Muscle layer of colon (tissue), 2 donors: ENCODE results near the gene SPRR1A.

Experiments
- H3K27ac ChIP-seq: one replicate; pipeline ENCODE4 v1.7.0; 2013; ENCODE audit warnings: low read depth, mild to moderate bottlenecking, low read length, moderate library complexity
- H3K27me3 ChIP-seq, 2 donors: one replicate each; pipeline ENCODE4 v1.7.0; 2013; ENCODE audit warnings: low read length in 2 of 2, mild to moderate bottlenecking in 2 of 2; ENCODE audit not compliant: insufficient read depth in 2 of 2, control insufficient read depth in 1 of 2
- H3K36me3 ChIP-seq: one replicate; pipeline ENCODE4 v1.7.0; 2013; ENCODE audit warnings: mild to moderate bottlenecking, low read length; ENCODE audit not compliant: insufficient read depth
- H3K4me1 ChIP-seq: one replicate; pipeline ENCODE4 v1.7.0; 2013; ENCODE audit warnings: mild to moderate bottlenecking, low read length; ENCODE audit not compliant: insufficient read depth
- H3K4me3 ChIP-seq, 2 donors: one replicate each; pipeline ENCODE4 v1.7.0; 2013; ENCODE audit warnings: low read length in 2 of 2, low read depth in 1 of 2, mild to moderate bottlenecking in 1 of 2, moderate library complexity in 1 of 2
- H3K9ac ChIP-seq: one replicate; pipeline ENCODE4 v1.7.0; 2013; ENCODE audit warnings: low read length
- H3K9me3 ChIP-seq: one replicate; pipeline ENCODE4 v1.7.0; 2013; ENCODE audit warnings: mild to moderate bottlenecking, low read length
- donor health status: abdominal sarcoma.
- donor health status: Adenocarcinoma of cecum.

The SPRR1A gene

GRCh38 chr1:152976688-152977087 is 7.2 kb upstream of the SPRR1A start:
- H3K9me3 ChIP-seq, result no peaks in the 10 kb centered on the region
- H3K9ac ChIP-seq, result no peak overlapping the region
- no peak overlapping the region for H3K27ac ChIP-seq
- no peaks in the 10 kb centered on the region for H3K4me1 ChIP-seq
- no peaks in the 10 kb centered on the region for H3K36me3 ChIP-seq
- H3K4me3 ChIP-seq, result no peak overlapping the region
- H3K27me3 ChIP-seq, result no peaks in the 10 kb centered on the region

- H3K9ac ChIP-seq, result no peak overlapping the region
- H3K4me3 ChIP-seq, result no peak overlapping the region
- no peaks in the 10 kb centered on the region for H3K27me3 ChIP-seq
- no peaks in the 10 kb centered on the region for H3K4me1 ChIP-seq
- no peaks in the 10 kb centered on the region for H3K9me3 ChIP-seq
- no peaks in the 10 kb centered on the region for H3K36me3 ChIP-seq
- H3K27ac ChIP-seq, result no peak overlapping the region
Measured at GRCh38 chr1:152977614-152978013, 6.3 kb upstream of the SPRR1A start.

- Histone ChIP-seq H3K4me3 (no peak overlapping the region), H3K9ac (no peak overlapping the region), H3K36me3 (no peaks in the 10 kb centered on the region), H3K4me1 (no peaks in the 10 kb centered on the region), H3K9me3 (no peaks in the 10 kb centered on the region), H3K27ac (no peak overlapping the region), H3K27me3 (no peaks in the 10 kb centered on the region)
Measured at GRCh38 chr1:152980676-152981075, 3.2 kb upstream of the SPRR1A start.

GRCh38 chr1:152981146-152981871 is 2.6 kb upstream of the SPRR1A start:
- Histone ChIP-seq H3K36me3 (no peaks in the 10 kb centered on the region), H3K9me3 (no peaks in the 10 kb centered on the region), H3K9ac (no peak overlapping the region), H3K27ac (no peak overlapping the region), H3K27me3 (no peaks in the 10 kb centered on the region), H3K4me3 (no peak overlapping the region), H3K4me1 (no peaks in the 10 kb centered on the region)

GRCh38 chr1:152982076-152982475 is 1.8 kb upstream of the SPRR1A start:
- H3K27me3 ChIP-seq, result no peaks in the 10 kb centered on the region
- no peaks in the 10 kb centered on the region for H3K4me1 ChIP-seq
- no peak overlapping the region for H3K4me3 ChIP-seq
- H3K27ac ChIP-seq, result no peak overlapping the region
- H3K9me3 ChIP-seq, result no peaks in the 10 kb centered on the region
- H3K9ac ChIP-seq, result no peak overlapping the region
- H3K36me3 ChIP-seq, result no peaks in the 10 kb centered on the region

GRCh38 chr1:152983234-152983633 is 647 bp upstream of the SPRR1A start:
- no peak overlapping the region for H3K27ac ChIP-seq
- no peaks in the 10 kb centered on the region for H3K36me3 ChIP-seq
- H3K27me3 ChIP-seq, result no peaks in the 10 kb centered on the region
- H3K9ac ChIP-seq, result no peak overlapping the region
- no peaks in the 10 kb centered on the region for H3K4me1 ChIP-seq
- no peaks in the 10 kb centered on the region for H3K9me3 ChIP-seq
- H3K4me3 ChIP-seq, result no peak overlapping the region

- Histone ChIP-seq H3K9me3 (no peaks in the 10 kb centered on the region), H3K9ac (no peak overlapping the region), H3K4me1 (no peaks in the 10 kb centered on the region), H3K27me3 (no peaks in the 10 kb centered on the region), H3K27ac (no peak overlapping the region), H3K4me3 (no peak overlapping the region), H3K36me3 (no peaks in the 10 kb centered on the region)
Measured at GRCh38 chr1:152986578-152986977, 2.7 kb downstream of the SPRR1A start.

GRCh38 chr1:152993186-152993585 is 9.3 kb downstream of the SPRR1A start:
- H3K27me3 ChIP-seq, result no peaks in the 10 kb centered on the region
- H3K4me1 ChIP-seq, result no peaks in the 10 kb centered on the region
- H3K9ac ChIP-seq, result no peak overlapping the region
- no peak overlapping the region for H3K4me3 ChIP-seq
- H3K36me3 ChIP-seq, result no peaks in the 10 kb centered on the region
- H3K9me3 ChIP-seq, result no peaks in the 10 kb centered on the region
- H3K27ac ChIP-seq, result no peak overlapping the region

GRCh38 chr1:152995842-152996241 is 12.0 kb downstream of the SPRR1A start:
- Histone ChIP-seq H3K4me3 (no peak overlapping the region), H3K4me1 (no peaks in the 10 kb centered on the region), H3K9me3 (no peaks in the 10 kb centered on the region), H3K27me3 (no peaks in the 10 kb centered on the region), H3K27ac (no peak overlapping the region), H3K36me3 (no peaks in the 10 kb centered on the region), H3K9ac (no peak overlapping the region)

- no peak overlapping the region for H3K9ac ChIP-seq
- H3K9me3 ChIP-seq, result no peaks in the 10 kb centered on the region
- H3K27ac ChIP-seq, result no peak overlapping the region
- no peaks in the 10 kb centered on the region for H3K27me3 ChIP-seq
- H3K36me3 ChIP-seq, result no peaks in the 10 kb centered on the region
- H3K4me1 ChIP-seq, result no peaks in the 10 kb centered on the region
- H3K4me3 ChIP-seq, result no peak overlapping the region
Measured at GRCh38 chr1:152996633-152997400, 12.9 kb downstream of the SPRR1A start.

GRCh38 chr1:152997901-152998300 is 14.0 kb downstream of the SPRR1A start:
- H3K9ac ChIP-seq, result no peak overlapping the region
- no peaks in the 10 kb centered on the region for H3K4me1 ChIP-seq
- no peaks in the 10 kb centered on the region for H3K9me3 ChIP-seq
- no peaks in the 10 kb centered on the region for H3K27me3 ChIP-seq
- H3K27ac ChIP-seq, result no peak overlapping the region
- H3K36me3 ChIP-seq, result no peaks in the 10 kb centered on the region
- H3K4me3 ChIP-seq, result no peak overlapping the region

GRCh38 chr1:152998476-152998875 is 14.6 kb downstream of the SPRR1A start:
- no peaks in the 10 kb centered on the region for H3K27me3 ChIP-seq
- H3K9ac ChIP-seq, result no peak overlapping the region
- H3K27ac ChIP-seq, result no peak overlapping the region
- H3K9me3 ChIP-seq, result no peaks in the 10 kb centered on the region
- H3K36me3 ChIP-seq, result no peaks in the 10 kb centered on the region
- no peak overlapping the region for H3K4me3 ChIP-seq
- no peaks in the 10 kb centered on the region for H3K4me1 ChIP-seq
